GM18861 (cell line): ENCODE measurements around the gene PTPRN2.

ENCODE experiments used
- ATAC-seq: cut with Tn5 transposase; IDR thresholded peaks from one replicate; pipeline ENCODE4 v1.9.1; 2021; ENCODE audit not compliant: unreplicated experiment

The PTPRN2 gene

GRCh38 chr7:158133057-158133456 is 454.6 kb downstream of the PTPRN2 start:
- ATAC-seq, result no peak

- no peak for ATAC-seq
These were observed 457.6 kb downstream of the PTPRN2 start for GRCh38 chr7:158130023-158130409.

GRCh38 chr7:158129037-158130022 is 458.3 kb downstream of the PTPRN2 start:
- ATAC-seq, result no peak

- no peak for ATAC-seq
These were observed 459.1 kb downstream of the PTPRN2 start for GRCh38 chr7:158128572-158128971.

- no peak for ATAC-seq
These were observed 460.4 kb downstream of the PTPRN2 start for GRCh38 chr7:158127241-158127640.

GRCh38 chr7:158126661-158127060 is 461.0 kb downstream of the PTPRN2 start:
- no peak for ATAC-seq

GRCh38 chr7:158125721-158126120 is 461.9 kb downstream of the PTPRN2 start:
- ATAC-seq, result no peak

GRCh38 chr7:158125091-158125490 is 462.5 kb downstream of the PTPRN2 start:
- no peak for ATAC-seq

- no peak for ATAC-seq
These were observed 462.9 kb downstream of the PTPRN2 start for GRCh38 chr7:158124671-158125079.

- ATAC-seq, result no peak
These were observed 463.9 kb downstream of the PTPRN2 start for GRCh38 chr7:158123753-158124152.

- no peak for ATAC-seq
These were observed 464.4 kb downstream of the PTPRN2 start for GRCh38 chr7:158123214-158123613.

- no peak for ATAC-seq
These were observed 466.1 kb downstream of the PTPRN2 start for GRCh38 chr7:158121441-158122045.

- no peak for ATAC-seq
These were observed 466.9 kb downstream of the PTPRN2 start for GRCh38 chr7:158120716-158121115.

GRCh38 chr7:158120316-158120715 is 467.3 kb downstream of the PTPRN2 start:
- ATAC-seq, result no peak

- ATAC-seq, result no peak
These were observed 470.0 kb downstream of the PTPRN2 start for GRCh38 chr7:158117341-158118222.

GRCh38 chr7:158116235-158116634 is 471.4 kb downstream of the PTPRN2 start:
- no peak for ATAC-seq

GRCh38 chr7:158114056-158114850 is 473.4 kb downstream of the PTPRN2 start:
- no peak for ATAC-seq

- ATAC-seq, result no peak
These were observed 474.1 kb downstream of the PTPRN2 start for GRCh38 chr7:158113321-158114025.

- no peak for ATAC-seq
These were observed 474.9 kb downstream of the PTPRN2 start for GRCh38 chr7:158112571-158113320.
